Neural cell (in vitro differentiated cells): ENCODE data around the gene NPPA. TPM values are rescaled to one million over a fixed set of nuclear protein-coding genes. Genes with fewer than 3 reads are reported as not detected.

Experiments
- H2AFZ ChIP-seq: fragments of 200-600, 300-800 bp; sonication (generic), shearing (Covaris generic); 2 replicates; pipeline ENCODE4 v1.6.0; 2014; ENCODE audit warnings: low read depth, mild to moderate bottlenecking, antibody characterized with exemption, low read length, moderate library complexity
- H3F3A ChIP-seq: fragments of 200-600 bp; shearing (Covaris generic); 2 replicates; pipeline ENCODE4 v1.6.1; 2016; ENCODE audit warnings: mild to moderate bottlenecking, moderate library complexity, mixed read lengths, antibody characterized with exemption, low read length; ENCODE audit not compliant: insufficient read depth, poor library complexity, severe bottlenecking
- H3K27ac ChIP-seq: fragments of 200-600, 300-800 bp; sonication (generic), shearing (Covaris generic); 2 replicates; pipeline ENCODE4 v1.5.1; 2014; ENCODE audit warnings: mild to moderate bottlenecking, low read length, moderate library complexity
- H3K27me3 ChIP-seq: fragments of 300-800, 200-600 bp; sonication (generic), shearing (Covaris generic); 2 replicates; pipeline ENCODE4 v1.6.0; 2014; ENCODE audit warnings: mild to moderate bottlenecking, low read depth, low read length, moderate library complexity; ENCODE audit not compliant: insufficient read depth
- H3K36me3 ChIP-seq: fragments of 300-800, 200-600 bp; sonication (generic), shearing (Covaris generic); 2 replicates; pipeline ENCODE4 v1.5.1; 2014; ENCODE audit warnings: mild to moderate bottlenecking, antibody characterized with exemption, low read length, moderate library complexity; ENCODE audit not compliant: insufficient read depth
- H3K4me2 ChIP-seq: fragments of 300-800, 200-600 bp; sonication (generic), shearing (Covaris generic); 2 replicates; pipeline ENCODE4 v1.6.0; 2014; ENCODE audit warnings: mild to moderate bottlenecking, low read length
- H3K4me3 ChIP-seq: fragments of 300-800, 200-600 bp; sonication (generic), shearing (Covaris generic); 2 replicates; pipeline ENCODE4 v1.5.1; 2014; ENCODE audit warnings: mild to moderate bottlenecking, low read length, moderate library complexity
- H3K79me2 ChIP-seq: fragments of 200-600 bp; shearing (Covaris generic); replicated peaks from 2 replicates; pipeline ENCODE4 v1.6.0; 2014; ENCODE audit warnings: mild to moderate bottlenecking, low read length, moderate library complexity; ENCODE audit not compliant: insufficient read depth
- H3K9ac ChIP-seq: fragments of 300-800, 200-600 bp; sonication (generic), shearing (Covaris generic); 2 replicates; pipeline ENCODE4 v1.6.1; 2016; ENCODE audit warnings: mild to moderate bottlenecking, low read length, mixed read lengths
- H3K9me2 ChIP-seq: fragments of 200-600 bp; shearing (Covaris generic); 2 replicates; pipeline ENCODE4 v1.6.1; 2016; ENCODE audit warnings: mild to moderate bottlenecking, low read length, mixed read lengths; ENCODE audit not compliant: insufficient read depth
- H3K9me3 ChIP-seq: fragments of 200-600, 300-800 bp; sonication (generic), shearing (Covaris generic); 2 replicates; pipeline ENCODE4 v1.6.1; 2016; ENCODE audit warnings: mild to moderate bottlenecking, mixed run types, low read length, moderate library complexity, mixed read lengths
- H4K20me1 ChIP-seq: fragments of 200-600 bp; shearing (Covaris generic); 2 replicates; pipeline ENCODE4 v1.6.1; 2016; ENCODE audit warnings: mild to moderate bottlenecking, mixed run types; ENCODE audit not compliant: insufficient read depth
- EP300 ChIP-seq: fragments of 450-650 bp; conservative IDR thresholded peaks from 2 replicates; pipeline ENCODE4 v1.6.1; 2014; ENCODE audit warnings: antibody characterized with exemption, mild to moderate bottlenecking, moderate library complexity; ENCODE audit not compliant: poor library complexity, severe bottlenecking
- EZH2 ChIP-seq: fragments of 200-600, 300-800 bp; shearing (Covaris generic), sonication (generic); IDR thresholded peaks from 2 replicates; pipeline ENCODE4 v1.6.1; 2014; ENCODE audit warnings: antibody characterized with exemption, low read length, borderline replicate concordance, mild to moderate bottlenecking; ENCODE audit not compliant: insufficient read depth, poor library complexity, severe bottlenecking
- MXI1 ChIP-seq: fragments of 450-650 bp; conservative IDR thresholded peaks from 2 replicates; pipeline ENCODE4 v1.6.1; 2014; ENCODE audit warnings: antibody characterized with exemption, mild to moderate bottlenecking; ENCODE audit not compliant: poor library complexity, severe bottlenecking
- POLR2AphosphoS5 ChIP-seq: IDR thresholded peaks from 2 replicates; pipeline ENCODE4 v1.6.1; 2012
- RAD21 ChIP-seq: fragments of 450-650 bp; conservative IDR thresholded peaks from 2 replicates; pipeline ENCODE4 v1.6.1; 2014; ENCODE audit warnings: antibody characterized with exemption, mild to moderate bottlenecking, moderate library complexity
- SMC3 ChIP-seq: fragments of 450-650 bp; conservative IDR thresholded peaks from 2 replicates; pipeline ENCODE4 v1.6.1; 2014; ENCODE audit warnings: antibody characterized with exemption, mild to moderate bottlenecking, moderate library complexity; ENCODE audit not compliant: poor library complexity
- TAF1 ChIP-seq: IDR thresholded peaks from 2 replicates; pipeline ENCODE4 v1.6.1; 2012; ENCODE audit warnings: low read depth
- polyA plus RNA-seq: library from polyadenylated mRNA; depleted of rRNA; stranded (reverse); fragments of >200 nt; gene quantifications from 2 replicates; pipeline ENCODE4 v1.2.3, GENCODE V29; 2014
- TF ChIP-seq, protein P1 (sequence below): IDR thresholded peaks from 2 replicates; pipeline ENCODE4 v1.6.1; 2012; ENCODE audit warnings: borderline replicate concordance
- TF ChIP-seq, protein P2 (sequence below): fragments of 450-650 bp; IDR thresholded peaks from 2 replicates; pipeline ENCODE4 v1.5.1; 2014; ENCODE audit warnings: antibody characterized with exemption, mild to moderate bottlenecking, moderate library complexity; ENCODE audit not compliant: poor library complexity, severe bottlenecking

The NPPA gene
- polyA plus RNA-seq, 1 donor from 2014 or later: not detected

GRCh38 chr1:11858968-11859871 is 11.6 kb upstream of the NPPA start:
- H4K20me1 ChIP-seq: no peaks in the 10 kb centered on the region
- H3K79me2 ChIP-seq: no peaks in the 10 kb centered on the region
- H3K9me3 ChIP-seq: no peaks in the 10 kb centered on the region
- H3K4me2 ChIP-seq: no peak overlapping the region
- no peak overlapping the region for H3K27ac ChIP-seq
- no peaks in the 10 kb centered on the region for H3K9me2 ChIP-seq
- TF ChIP-seq, protein P1, sequence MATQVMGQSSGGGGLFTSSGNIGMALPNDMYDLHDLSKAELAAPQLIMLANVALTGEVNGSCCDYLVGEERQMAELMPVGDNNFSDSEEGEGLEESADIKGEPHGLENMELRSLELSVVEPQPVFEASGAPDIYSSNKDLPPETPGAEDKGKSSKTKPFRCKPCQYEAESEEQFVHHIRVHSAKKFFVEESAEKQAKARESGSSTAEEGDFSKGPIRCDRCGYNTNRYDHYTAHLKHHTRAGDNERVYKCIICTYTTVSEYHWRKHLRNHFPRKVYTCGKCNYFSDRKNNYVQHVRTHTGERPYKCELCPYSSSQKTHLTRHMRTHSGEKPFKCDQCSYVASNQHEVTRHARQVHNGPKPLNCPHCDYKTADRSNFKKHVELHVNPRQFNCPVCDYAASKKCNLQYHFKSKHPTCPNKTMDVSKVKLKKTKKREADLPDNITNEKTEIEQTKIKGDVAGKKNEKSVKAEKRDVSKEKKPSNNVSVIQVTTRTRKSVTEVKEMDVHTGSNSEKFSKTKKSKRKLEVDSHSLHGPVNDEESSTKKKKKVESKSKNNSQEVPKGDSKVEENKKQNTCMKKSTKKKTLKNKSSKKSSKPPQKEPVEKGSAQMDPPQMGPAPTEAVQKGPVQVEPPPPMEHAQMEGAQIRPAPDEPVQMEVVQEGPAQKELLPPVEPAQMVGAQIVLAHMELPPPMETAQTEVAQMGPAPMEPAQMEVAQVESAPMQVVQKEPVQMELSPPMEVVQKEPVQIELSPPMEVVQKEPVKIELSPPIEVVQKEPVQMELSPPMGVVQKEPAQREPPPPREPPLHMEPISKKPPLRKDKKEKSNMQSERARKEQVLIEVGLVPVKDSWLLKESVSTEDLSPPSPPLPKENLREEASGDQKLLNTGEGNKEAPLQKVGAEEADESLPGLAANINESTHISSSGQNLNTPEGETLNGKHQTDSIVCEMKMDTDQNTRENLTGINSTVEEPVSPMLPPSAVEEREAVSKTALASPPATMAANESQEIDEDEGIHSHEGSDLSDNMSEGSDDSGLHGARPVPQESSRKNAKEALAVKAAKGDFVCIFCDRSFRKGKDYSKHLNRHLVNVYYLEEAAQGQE: peak; percentile 90
- TF ChIP-seq, protein P2, sequence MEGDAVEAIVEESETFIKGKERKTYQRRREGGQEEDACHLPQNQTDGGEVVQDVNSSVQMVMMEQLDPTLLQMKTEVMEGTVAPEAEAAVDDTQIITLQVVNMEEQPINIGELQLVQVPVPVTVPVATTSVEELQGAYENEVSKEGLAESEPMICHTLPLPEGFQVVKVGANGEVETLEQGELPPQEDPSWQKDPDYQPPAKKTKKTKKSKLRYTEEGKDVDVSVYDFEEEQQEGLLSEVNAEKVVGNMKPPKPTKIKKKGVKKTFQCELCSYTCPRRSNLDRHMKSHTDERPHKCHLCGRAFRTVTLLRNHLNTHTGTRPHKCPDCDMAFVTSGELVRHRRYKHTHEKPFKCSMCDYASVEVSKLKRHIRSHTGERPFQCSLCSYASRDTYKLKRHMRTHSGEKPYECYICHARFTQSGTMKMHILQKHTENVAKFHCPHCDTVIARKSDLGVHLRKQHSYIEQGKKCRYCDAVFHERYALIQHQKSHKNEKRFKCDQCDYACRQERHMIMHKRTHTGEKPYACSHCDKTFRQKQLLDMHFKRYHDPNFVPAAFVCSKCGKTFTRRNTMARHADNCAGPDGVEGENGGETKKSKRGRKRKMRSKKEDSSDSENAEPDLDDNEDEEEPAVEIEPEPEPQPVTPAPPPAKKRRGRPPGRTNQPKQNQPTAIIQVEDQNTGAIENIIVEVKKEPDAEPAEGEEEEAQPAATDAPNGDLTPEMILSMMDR: no peak
- H3K9ac ChIP-seq: no peak overlapping the region
- H3K36me3 ChIP-seq: no peaks in the 10 kb centered on the region
- H3F3A ChIP-seq: no peaks in the 10 kb centered on the region
- H3K27me3 ChIP-seq: peaks cover 50% of the 10 kb centered on the region
- no peak overlapping the region for H2AFZ ChIP-seq
- peak overlapping the region; percentile 43 for H3K4me3 ChIP-seq

GRCh38 chr1:11858613-11858967 is 11.0 kb upstream of the NPPA start, which contains the start of gene NPPB:
Gene NPPB (minus strand): TSS chr1:11858945. CDS start chr1:11858833, 112 bp downstream.
- Histone ChIP-seq H3K9me3 (no peaks in the 10 kb centered on the region), H3K27me3 (peaks cover 50% of the 10 kb centered on the region), H3K9me2 (no peaks in the 10 kb centered on the region), H3K4me3 (peak within 1 kb of the TSS; percentile 43), H3K9ac (no peak within 1 kb of the TSS), H3K36me3 (no peaks in the 10 kb centered on the region), H3F3A (no peaks in the 10 kb centered on the region), H3K79me2 (no peaks in the 10 kb centered on the region), H3K4me2 (no peak within 1 kb of the TSS), H3K27ac (no peak within 1 kb of the TSS), H4K20me1 (no peaks in the 10 kb centered on the region), H2AFZ (no peak within 1 kb of the TSS)
- no peak for TF ChIP-seq TAF1
- no peak for TF ChIP-seq POLR2AphosphoS5
- TF ChIP-seq, protein P1: no peak
- TF ChIP-seq MXI1: no peak
- TF ChIP-seq SMC3: no peak
- no peak for TF ChIP-seq RAD21
- no peak for TF ChIP-seq EZH2
- no peak for TF ChIP-seq EP300
- TF ChIP-seq, protein P2: no peak
